Measurements from ENCODE around the gene PDE9A.

PDE9A gene

GRCh38 chr21:42641311-42642218 is 11.9 kb upstream of the PDE9A start:
- DNase-seq (ENCODE audit: low read depth in 1 of 2, low spot score in 1 of 2): no peak

- no peak for DNase-seq (ENCODE audit: low read depth in 1 of 2, low spot score in 1 of 2)
These were observed 11.1 kb upstream of the PDE9A start for GRCh38 chr21:42642219-42642745.

- no peak for DNase-seq (ENCODE audit: low read depth in 1 of 2, low spot score in 1 of 2)
These were observed 8.9 kb upstream of the PDE9A start for GRCh38 chr21:42644223-42645208.

- no peak for DNase-seq (ENCODE audit: low read depth in 1 of 2, low spot score in 1 of 2)
These were observed 8.0 kb upstream of the PDE9A start for GRCh38 chr21:42645211-42646075.

GRCh38 chr21:42646076-42646825 is 7.2 kb upstream of the PDE9A start:
- no peak for DNase-seq (ENCODE audit: low read depth in 1 of 2, low spot score in 1 of 2)

- DNase-seq (ENCODE audit: low read depth in 1 of 2, low spot score in 1 of 2): no peak
These were observed 6.6 kb upstream of the PDE9A start for GRCh38 chr21:42646836-42647235.

- DNase-seq (ENCODE audit: low read depth in 1 of 2, low spot score in 1 of 2): no peak
These were observed 4.8 kb upstream of the PDE9A start for GRCh38 chr21:42648606-42649005.

GRCh38 chr21:42649122-42650032 is 4.0 kb upstream of the PDE9A start:
- DNase-seq (ENCODE audit: low read depth in 1 of 2, low spot score in 1 of 2): no peak

- DNase-seq (ENCODE audit: low read depth in 1 of 2, low spot score in 1 of 2): no peak
These were observed 3.4 kb upstream of the PDE9A start for GRCh38 chr21:42650033-42650370.

- DNase-seq (ENCODE audit: low read depth in 1 of 2, low spot score in 1 of 2): no peak
These were observed 2.7 kb upstream of the PDE9A start for GRCh38 chr21:42650441-42651421.

GRCh38 chr21:42651515-42652401 is 1.7 kb upstream of the PDE9A start:
- no peak for DNase-seq (ENCODE audit: low read depth in 1 of 2, low spot score in 1 of 2)

GRCh38 chr21:42652527-42653230 is 742 bp upstream of the PDE9A start:
- no peak for DNase-seq (ENCODE audit: low read depth in 1 of 2, low spot score in 1 of 2)

- DNase-seq (ENCODE audit: low read depth in 1 of 2, low spot score in 1 of 2): no peak
These were observed 925 bp downstream of the PDE9A start for GRCh38 chr21:42654179-42654912.

- DNase-seq (ENCODE audit: low read depth in 1 of 2, low spot score in 1 of 2): no peak
These were observed 1.7 kb downstream of the PDE9A start for GRCh38 chr21:42654913-42655795.
